Right ventricle myocardium superior (tissue), 1 donor: ENCODE measurements around the gene HEATR5A. TPM values are rescaled to one million over a fixed set of nuclear protein-coding genes. Genes with fewer than 3 reads are reported as not detected.
A peak's percentile ranks its signal among the peaks of the same experiment; 100 is the strongest.
"Not testable (repeated sequence)": the region's sequence is repeated elsewhere in the genome, so short reads cannot be mapped to it uniquely, and the experiment has no call there.

Source experiments
- ATAC-seq: fragments of 200-7000 bp; cut with Tn5 transposase; one replicate; pipeline ENCODE4 v1.9.1; 2020; ENCODE audit warnings: mild to moderate bottlenecking; ENCODE audit not compliant: poor library complexity
- DNase-seq: peaks from one replicate; pipeline ENCODE4 v3.0.0-alpha.2; 2020
- intact Hi-C: fragments of 100-400 bp; cut with DNase I; formaldehyde crosslinking; loops from one replicate; pipeline ENCODE4 v1.11.2; 2022
- total RNA-seq: library from RNA; stranded (reverse); fragmentation: NEBNext Ultra II Directional; extraction: Animal tissue kit (Norgen Biotek cat#: 25700); gene quantifications from one replicate; pipeline ENCODE4 v1.2.1, GENCODE V29; 2021
- donor health status: DM: no; HTN: yes; CAD: no; lungs with severe emphysema.

HEATR5A gene
- total RNA-seq, 1 donor from 2014 or later: 47.8 TPM

GRCh38 chr14:31253746-31254471, 166.4 kb downstream of the HEATR5A start:
- ATAC-seq: no peak
- intact Hi-C loops: no loop called here
- DNase-seq: no peak

- no peak for ATAC-seq
- DNase-seq: no peak
- intact Hi-C loops: no loop called here
Observed at GRCh38 chr14:31252865-31253264, 167.5 kb downstream of the HEATR5A start.

- no peak for ATAC-seq
- intact Hi-C loops: no loop called here
- no peak for DNase-seq
Observed at GRCh38 chr14:31251028-31251958, 169.1 kb downstream of the HEATR5A start.

GRCh38 chr14:31244626-31245025, 175.7 kb downstream of the HEATR5A start:
- intact Hi-C loops: no loop called here
- DNase-seq (no peak), ATAC-seq (no peak)

GRCh38 chr14:31243860-31244259, 176.5 kb downstream of the HEATR5A start:
- DNase-seq (no peak), ATAC-seq (no peak)
- intact Hi-C loops: no loop called here

- ATAC-seq: peak; percentile 12
- DNase-seq, intact Hi-C loops: not testable (repeated sequence)
Observed at GRCh38 chr14:31242161-31242940, 178.0 kb downstream of the HEATR5A start.

Other genes starting within 250 kb of the HEATR5A start
- 145 TPM for gene HECTD1, start 212.8 kb downstream of the HEATR5A start, total RNA-seq
- 7.0 TPM for gene DTD2, start 37.0 kb upstream of the HEATR5A start, total RNA-seq
- not detected for gene GPR33, start 67.5 kb upstream of the HEATR5A start, total RNA-seq
- gene NUBPL, start 140.9 kb upstream of the HEATR5A start, total RNA-seq: 28.2 TPM